Measurements from ENCODE around the gene OSM.

Gene OSM

GRCh38 chr22:30241576-30242371 is 24.9 kb downstream of the OSM start:
- Histone ChIP-seq H3K27me3 (ENCODE audit: control insufficient read depth, insufficient read depth, low read length) (no peaks in the 10 kb centered on the region), H3K4me1 (no peaks in the 10 kb centered on the region), H3K79me2 (no peaks in the 10 kb centered on the region), H3K36me3 (ENCODE audit: control insufficient read depth, insufficient read depth, low read length) (no peaks in the 10 kb centered on the region), H3K4me3 (ENCODE audit: low read depth, low read length) (no peak overlapping the region), H3K9me3 (ENCODE audit: control insufficient read depth, low read length) (no peaks in the 10 kb centered on the region), H3K9ac (no peak overlapping the region), H3K4me2 (ENCODE audit: low read length) (no peak overlapping the region), H2AFZ (no peak overlapping the region), H3K27ac (no peak overlapping the region)
- TF ChIP-seq CTCF (IDR thresholded peaks at IDR 0.05) = no peak

GRCh38 chr22:30240541-30241417 is 25.9 kb downstream of the OSM start:
- Histone ChIP-seq H3K27ac (no peak overlapping the region), H3K4me2 (ENCODE audit: low read length) (no peak overlapping the region), H3K9me3 (ENCODE audit: control insufficient read depth, low read length) (no peaks in the 10 kb centered on the region), H3K79me2 (no peaks in the 10 kb centered on the region), H3K27me3 (ENCODE audit: control insufficient read depth, insufficient read depth, low read length) (no peaks in the 10 kb centered on the region), H3K9ac (no peak overlapping the region), H3K4me3 (ENCODE audit: low read depth, low read length) (no peak overlapping the region), H2AFZ (no peak overlapping the region), H3K36me3 (ENCODE audit: control insufficient read depth, insufficient read depth, low read length) (no peaks in the 10 kb centered on the region), H3K4me1 (no peaks in the 10 kb centered on the region)
- no peak for TF ChIP-seq CTCF (IDR thresholded peaks at IDR 0.05)

- Histone ChIP-seq H3K36me3 (ENCODE audit: control insufficient read depth, insufficient read depth, low read length) (no peaks in the 10 kb centered on the region), H3K9ac (no peak overlapping the region), H3K27me3 (ENCODE audit: control insufficient read depth, insufficient read depth, low read length) (no peaks in the 10 kb centered on the region), H3K4me2 (ENCODE audit: low read length) (no peak overlapping the region), H3K4me3 (ENCODE audit: low read depth, low read length) (no peak overlapping the region), H3K4me1 (no peaks in the 10 kb centered on the region), H3K79me2 (no peaks in the 10 kb centered on the region), H2AFZ (no peak overlapping the region), H3K27ac (no peak overlapping the region), H3K9me3 (ENCODE audit: control insufficient read depth, low read length) (no peaks in the 10 kb centered on the region)
- no peak for TF ChIP-seq CTCF (IDR thresholded peaks at IDR 0.05)
These were observed 26.9 kb downstream of the OSM start for GRCh38 chr22:30239488-30240405.

- Histone ChIP-seq H3K79me2 (no peaks in the 10 kb centered on the region), H3K4me3 (ENCODE audit: low read depth, low read length) (no peak overlapping the region), H3K27me3 (ENCODE audit: control insufficient read depth, insufficient read depth, low read length) (no peaks in the 10 kb centered on the region), H3K4me1 (no peaks in the 10 kb centered on the region), H3K9ac (no peak overlapping the region), H3K36me3 (ENCODE audit: control insufficient read depth, insufficient read depth, low read length) (no peaks in the 10 kb centered on the region), H3K9me3 (ENCODE audit: control insufficient read depth, low read length) (no peaks in the 10 kb centered on the region), H3K27ac (no peak overlapping the region), H3K4me2 (ENCODE audit: low read length) (no peak overlapping the region), H2AFZ (no peak overlapping the region)
- TF ChIP-seq CTCF (IDR thresholded peaks at IDR 0.05) = no peak
These were observed 27.8 kb downstream of the OSM start for GRCh38 chr22:30238661-30239487.
